Stimulated activated CD4-positive, alpha-beta T cell treated with anti-CD3 and anti-CD28 coated beads, TNF-alpha, amount 100 ng/mL, for 1 hour (primary cell): ENCODE data around the gene TRMT10B.
A peak's percentile ranks its signal among the peaks of the same experiment; 100 is the strongest.
"Not testable (repeated sequence)": the region's sequence is repeated elsewhere in the genome, so short reads cannot be mapped to it uniquely, and the experiment has no call there.

Source experiments
- DNase-seq, 3 donors: peaks; one replicate each; pipeline ENCODE4 v3.0.0-alpha.2; 2020; ENCODE audit warnings: low read depth in 3 of 3, low spot score in 1 of 3

The TRMT10B gene

GRCh38 chr9:37800631-37801286 is 47.2 kb downstream of the TRMT10B start, which contains the start of gene DCAF10:
TSS of gene DCAF10 (plus strand) at chr9:37800797. CDS start at chr9:37800867, 70 bp downstream.
- peak; percentile 62 to 94 (median 76) for DNase-seq

GRCh38 chr9:37801287-37801850 is 47.8 kb downstream of the TRMT10B start:
- peak in 1 of 3 donors; percentile 16 for DNase-seq

GRCh38 chr9:37801959-37802711 is 48.5 kb downstream of the TRMT10B start:
- no peak for DNase-seq

GRCh38 chr9:37806271-37806670 is 52.7 kb downstream of the TRMT10B start:
- DNase-seq: no peak

- DNase-seq: not testable (repeated sequence)
Observed at GRCh38 chr9:37809676-37810075, 56.1 kb downstream of the TRMT10B start.

- DNase-seq: no peak
Observed at GRCh38 chr9:37811906-37812476, 58.4 kb downstream of the TRMT10B start.

GRCh38 chr9:37812773-37813379 is 59.3 kb downstream of the TRMT10B start:
- DNase-seq: no peak

- no peak for DNase-seq
Observed at GRCh38 chr9:37818849-37819248, 65.2 kb downstream of the TRMT10B start.

GRCh38 chr9:37820142-37820541 is 66.5 kb downstream of the TRMT10B start:
- DNase-seq: no peak

GRCh38 chr9:37825174-37825573 is 71.6 kb downstream of the TRMT10B start:
- not testable (repeated sequence) for DNase-seq

GRCh38 chr9:37827483-37828165 is 74.0 kb downstream of the TRMT10B start:
- DNase-seq: no peak
